ENCODE data around the gene SOX6. TPM values are rescaled to one million over a fixed set of nuclear protein-coding genes. Genes with fewer than 3 reads are reported as not detected.

The SOX6 gene
- polyA plus RNA-seq, 1 donor from 2014 or later: 2.2 TPM

DNA sequence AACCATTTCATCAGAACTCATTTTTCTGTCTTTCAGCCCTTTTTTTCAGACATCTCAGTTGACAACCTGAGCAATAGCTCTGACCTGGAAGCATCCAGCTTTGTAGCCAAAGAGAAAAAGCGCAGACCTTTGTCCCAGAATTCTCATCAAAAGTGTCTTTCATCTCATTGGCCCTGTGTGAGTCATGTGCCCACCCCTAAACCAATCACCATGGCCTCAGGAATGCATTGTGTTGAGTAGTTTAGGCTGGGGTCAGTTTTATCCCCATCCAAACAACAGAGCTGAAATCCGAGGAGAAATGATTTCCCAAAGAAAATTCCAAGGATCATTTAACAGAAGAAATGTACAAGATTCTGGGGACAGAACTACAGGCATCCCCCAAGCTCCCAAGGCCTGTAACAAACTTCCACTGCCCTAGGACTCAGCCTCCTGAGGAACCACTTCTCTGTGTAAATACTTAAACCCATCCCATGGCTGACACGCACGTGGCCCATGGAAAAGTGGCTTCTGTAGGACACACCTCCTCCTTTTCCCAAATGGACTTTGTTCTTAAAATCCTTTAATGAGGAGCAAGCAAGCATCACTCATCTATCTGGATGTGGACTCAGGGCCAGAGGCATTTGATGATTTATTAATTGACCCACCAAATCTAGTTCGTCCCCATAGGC, 429.0 kb downstream of the SOX6 start:
- no peaks in the 10 kb centered on the region for H3K27me3 ChIP-seq (ENCODE audit: insufficient read depth, low read depth, low read length)
- H3K9me3 ChIP-seq (ENCODE audit: low read length): peaks cover 7% of the 10 kb centered on the region
- no peak for TF ChIP-seq EZH2 (IDR thresholded peaks at IDR 0.05; ENCODE audit: borderline replicate concordance, insufficient read depth, low read length, poor library complexity, severe bottlenecking)
- no peak for TF ChIP-seq POLR2AphosphoS5 (IDR thresholded peaks at IDR 0.05)
- TF ChIP-seq, protein P1, sequence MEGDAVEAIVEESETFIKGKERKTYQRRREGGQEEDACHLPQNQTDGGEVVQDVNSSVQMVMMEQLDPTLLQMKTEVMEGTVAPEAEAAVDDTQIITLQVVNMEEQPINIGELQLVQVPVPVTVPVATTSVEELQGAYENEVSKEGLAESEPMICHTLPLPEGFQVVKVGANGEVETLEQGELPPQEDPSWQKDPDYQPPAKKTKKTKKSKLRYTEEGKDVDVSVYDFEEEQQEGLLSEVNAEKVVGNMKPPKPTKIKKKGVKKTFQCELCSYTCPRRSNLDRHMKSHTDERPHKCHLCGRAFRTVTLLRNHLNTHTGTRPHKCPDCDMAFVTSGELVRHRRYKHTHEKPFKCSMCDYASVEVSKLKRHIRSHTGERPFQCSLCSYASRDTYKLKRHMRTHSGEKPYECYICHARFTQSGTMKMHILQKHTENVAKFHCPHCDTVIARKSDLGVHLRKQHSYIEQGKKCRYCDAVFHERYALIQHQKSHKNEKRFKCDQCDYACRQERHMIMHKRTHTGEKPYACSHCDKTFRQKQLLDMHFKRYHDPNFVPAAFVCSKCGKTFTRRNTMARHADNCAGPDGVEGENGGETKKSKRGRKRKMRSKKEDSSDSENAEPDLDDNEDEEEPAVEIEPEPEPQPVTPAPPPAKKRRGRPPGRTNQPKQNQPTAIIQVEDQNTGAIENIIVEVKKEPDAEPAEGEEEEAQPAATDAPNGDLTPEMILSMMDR (IDR thresholded peaks at IDR 0.05; ENCODE audit: poor library complexity, severe bottlenecking): no peak
- no peak for TF ChIP-seq EP300 (conservative IDR thresholded peaks at IDR 0.05; ENCODE audit: poor library complexity, severe bottlenecking)
- no peak for TF ChIP-seq SMC3 (conservative IDR thresholded peaks at IDR 0.05; ENCODE audit: poor library complexity)
- TF ChIP-seq RAD21 (conservative IDR thresholded peaks at IDR 0.05): no peak
- TF ChIP-seq, protein P2, sequence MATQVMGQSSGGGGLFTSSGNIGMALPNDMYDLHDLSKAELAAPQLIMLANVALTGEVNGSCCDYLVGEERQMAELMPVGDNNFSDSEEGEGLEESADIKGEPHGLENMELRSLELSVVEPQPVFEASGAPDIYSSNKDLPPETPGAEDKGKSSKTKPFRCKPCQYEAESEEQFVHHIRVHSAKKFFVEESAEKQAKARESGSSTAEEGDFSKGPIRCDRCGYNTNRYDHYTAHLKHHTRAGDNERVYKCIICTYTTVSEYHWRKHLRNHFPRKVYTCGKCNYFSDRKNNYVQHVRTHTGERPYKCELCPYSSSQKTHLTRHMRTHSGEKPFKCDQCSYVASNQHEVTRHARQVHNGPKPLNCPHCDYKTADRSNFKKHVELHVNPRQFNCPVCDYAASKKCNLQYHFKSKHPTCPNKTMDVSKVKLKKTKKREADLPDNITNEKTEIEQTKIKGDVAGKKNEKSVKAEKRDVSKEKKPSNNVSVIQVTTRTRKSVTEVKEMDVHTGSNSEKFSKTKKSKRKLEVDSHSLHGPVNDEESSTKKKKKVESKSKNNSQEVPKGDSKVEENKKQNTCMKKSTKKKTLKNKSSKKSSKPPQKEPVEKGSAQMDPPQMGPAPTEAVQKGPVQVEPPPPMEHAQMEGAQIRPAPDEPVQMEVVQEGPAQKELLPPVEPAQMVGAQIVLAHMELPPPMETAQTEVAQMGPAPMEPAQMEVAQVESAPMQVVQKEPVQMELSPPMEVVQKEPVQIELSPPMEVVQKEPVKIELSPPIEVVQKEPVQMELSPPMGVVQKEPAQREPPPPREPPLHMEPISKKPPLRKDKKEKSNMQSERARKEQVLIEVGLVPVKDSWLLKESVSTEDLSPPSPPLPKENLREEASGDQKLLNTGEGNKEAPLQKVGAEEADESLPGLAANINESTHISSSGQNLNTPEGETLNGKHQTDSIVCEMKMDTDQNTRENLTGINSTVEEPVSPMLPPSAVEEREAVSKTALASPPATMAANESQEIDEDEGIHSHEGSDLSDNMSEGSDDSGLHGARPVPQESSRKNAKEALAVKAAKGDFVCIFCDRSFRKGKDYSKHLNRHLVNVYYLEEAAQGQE (IDR thresholded peaks at IDR 0.05; ENCODE audit: borderline replicate concordance): no peak
- TF ChIP-seq MXI1 (conservative IDR thresholded peaks at IDR 0.05; ENCODE audit: poor library complexity, severe bottlenecking): no peak
- no peak for TF ChIP-seq TAF1 (IDR thresholded peaks at IDR 0.05; ENCODE audit: low read depth)
- no peaks in the 10 kb centered on the region for H3F3A ChIP-seq (ENCODE audit: insufficient read depth, low read length, poor library complexity, severe bottlenecking)
- H3K27ac ChIP-seq (ENCODE audit: low read length): no peak overlapping the region
- no peak overlapping the region for H2AFZ ChIP-seq (ENCODE audit: low read depth, low read length)
- no peak overlapping the region for H3K4me3 ChIP-seq (ENCODE audit: low read length)
- no peak overlapping the region for H3K4me2 ChIP-seq (ENCODE audit: low read length)
- H3K36me3 ChIP-seq (ENCODE audit: insufficient read depth, low read length): no peaks in the 10 kb centered on the region
- no peaks in the 10 kb centered on the region for H3K9me2 ChIP-seq (ENCODE audit: insufficient read depth, low read length)
- H3K79me2 ChIP-seq (replicated peaks; ENCODE audit: insufficient read depth, low read length): no peaks in the 10 kb centered on the region
- no peak overlapping the region for H3K9ac ChIP-seq (ENCODE audit: low read length)
- no peaks in the 10 kb centered on the region for H4K20me1 ChIP-seq (ENCODE audit: insufficient read depth)

DNA sequence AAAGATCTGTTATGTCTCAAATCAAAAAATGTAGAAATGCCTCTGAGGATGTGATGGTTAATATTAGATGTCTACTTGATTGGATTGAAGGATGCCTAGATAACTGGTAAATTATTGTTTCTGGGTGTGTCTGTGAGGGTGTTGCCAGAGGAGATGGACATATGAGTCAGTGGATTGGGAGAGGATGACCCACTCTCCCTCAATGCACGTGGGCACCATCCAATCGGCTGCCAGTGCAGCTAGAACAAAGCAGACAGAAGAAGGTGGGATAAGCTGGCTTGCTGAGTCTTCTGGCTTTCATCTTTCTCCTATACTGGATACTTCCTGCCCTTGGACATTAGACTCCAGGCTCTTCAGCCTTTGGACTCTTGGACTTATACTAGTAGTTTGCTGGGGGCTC, 430.3 kb downstream of the SOX6 start:
- no peaks in the 10 kb centered on the region for H4K20me1 ChIP-seq (ENCODE audit: insufficient read depth)
- no peak for TF ChIP-seq SMC3 (conservative IDR thresholded peaks at IDR 0.05; ENCODE audit: poor library complexity)
- TF ChIP-seq POLR2AphosphoS5 (IDR thresholded peaks at IDR 0.05): no peak
- H3K27ac ChIP-seq (ENCODE audit: low read length): no peak overlapping the region
- no peaks in the 10 kb centered on the region for H3K36me3 ChIP-seq (ENCODE audit: insufficient read depth, low read length)
- H3K4me2 ChIP-seq (ENCODE audit: low read length): no peak overlapping the region
- H3K9me3 ChIP-seq (ENCODE audit: low read length): peaks cover under 1% of the 10 kb centered on the region
- no peaks in the 10 kb centered on the region for H3K27me3 ChIP-seq (ENCODE audit: insufficient read depth, low read depth, low read length)
- H2AFZ ChIP-seq (ENCODE audit: low read depth, low read length): no peak overlapping the region
- H3F3A ChIP-seq (ENCODE audit: insufficient read depth, low read length, poor library complexity, severe bottlenecking): no peaks in the 10 kb centered on the region
- H3K79me2 ChIP-seq (replicated peaks; ENCODE audit: insufficient read depth, low read length): no peaks in the 10 kb centered on the region
- H3K9me2 ChIP-seq (ENCODE audit: insufficient read depth, low read length): no peaks in the 10 kb centered on the region
- H3K4me3 ChIP-seq (ENCODE audit: low read length): no peak overlapping the region
- no peak overlapping the region for H3K9ac ChIP-seq (ENCODE audit: low read length)
